ENCODE results near the gene CIB1.

DNA sequence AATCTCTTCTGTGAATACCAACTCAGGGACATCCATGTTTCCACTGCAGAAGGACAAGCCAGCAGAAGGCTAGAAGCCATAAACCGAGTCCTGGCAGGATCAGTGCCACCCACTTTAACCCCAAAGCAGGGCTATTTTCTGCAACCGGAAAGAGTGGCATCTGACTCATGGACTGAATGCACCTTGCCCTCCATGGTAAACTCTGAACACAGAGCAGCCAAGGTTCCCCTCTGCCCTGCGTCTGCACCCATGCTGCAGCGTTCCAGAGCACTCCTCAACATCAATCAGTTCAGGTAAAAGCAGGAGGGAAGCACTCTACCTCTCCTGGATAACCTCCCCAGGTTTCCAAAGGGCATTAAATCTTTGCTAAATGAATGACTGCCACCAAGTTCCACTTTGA lies 30.9 kb upstream of the CIB1 start:
- TF ChIP-seq, protein P1, sequence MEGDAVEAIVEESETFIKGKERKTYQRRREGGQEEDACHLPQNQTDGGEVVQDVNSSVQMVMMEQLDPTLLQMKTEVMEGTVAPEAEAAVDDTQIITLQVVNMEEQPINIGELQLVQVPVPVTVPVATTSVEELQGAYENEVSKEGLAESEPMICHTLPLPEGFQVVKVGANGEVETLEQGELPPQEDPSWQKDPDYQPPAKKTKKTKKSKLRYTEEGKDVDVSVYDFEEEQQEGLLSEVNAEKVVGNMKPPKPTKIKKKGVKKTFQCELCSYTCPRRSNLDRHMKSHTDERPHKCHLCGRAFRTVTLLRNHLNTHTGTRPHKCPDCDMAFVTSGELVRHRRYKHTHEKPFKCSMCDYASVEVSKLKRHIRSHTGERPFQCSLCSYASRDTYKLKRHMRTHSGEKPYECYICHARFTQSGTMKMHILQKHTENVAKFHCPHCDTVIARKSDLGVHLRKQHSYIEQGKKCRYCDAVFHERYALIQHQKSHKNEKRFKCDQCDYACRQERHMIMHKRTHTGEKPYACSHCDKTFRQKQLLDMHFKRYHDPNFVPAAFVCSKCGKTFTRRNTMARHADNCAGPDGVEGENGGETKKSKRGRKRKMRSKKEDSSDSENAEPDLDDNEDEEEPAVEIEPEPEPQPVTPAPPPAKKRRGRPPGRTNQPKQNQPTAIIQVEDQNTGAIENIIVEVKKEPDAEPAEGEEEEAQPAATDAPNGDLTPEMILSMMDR (IDR thresholded peaks at IDR 0.05): no peak
- TF ChIP-seq POLR2A (IDR thresholded peaks at IDR 0.05): no peak
